Stimulated activated CD8-positive, alpha-beta memory T cell treated with anti-CD3 and anti-CD28 coated beads, Interleukin-4, amount 100 ng/mL, for 4 hours (primary cell): ENCODE data around the gene ANKZF1.
"Not testable (repeated sequence)": the region's sequence is repeated elsewhere in the genome, so short reads cannot be mapped to it uniquely, and the experiment has no call there.

ENCODE experiments used
- DNase-seq, 2 donors: peaks; one replicate each; pipeline ENCODE4 v3.0.0-alpha.2; 2020; ENCODE audit warnings: low read depth in 2 of 2, low spot score in 1 of 2

The ANKZF1 gene

DNA sequence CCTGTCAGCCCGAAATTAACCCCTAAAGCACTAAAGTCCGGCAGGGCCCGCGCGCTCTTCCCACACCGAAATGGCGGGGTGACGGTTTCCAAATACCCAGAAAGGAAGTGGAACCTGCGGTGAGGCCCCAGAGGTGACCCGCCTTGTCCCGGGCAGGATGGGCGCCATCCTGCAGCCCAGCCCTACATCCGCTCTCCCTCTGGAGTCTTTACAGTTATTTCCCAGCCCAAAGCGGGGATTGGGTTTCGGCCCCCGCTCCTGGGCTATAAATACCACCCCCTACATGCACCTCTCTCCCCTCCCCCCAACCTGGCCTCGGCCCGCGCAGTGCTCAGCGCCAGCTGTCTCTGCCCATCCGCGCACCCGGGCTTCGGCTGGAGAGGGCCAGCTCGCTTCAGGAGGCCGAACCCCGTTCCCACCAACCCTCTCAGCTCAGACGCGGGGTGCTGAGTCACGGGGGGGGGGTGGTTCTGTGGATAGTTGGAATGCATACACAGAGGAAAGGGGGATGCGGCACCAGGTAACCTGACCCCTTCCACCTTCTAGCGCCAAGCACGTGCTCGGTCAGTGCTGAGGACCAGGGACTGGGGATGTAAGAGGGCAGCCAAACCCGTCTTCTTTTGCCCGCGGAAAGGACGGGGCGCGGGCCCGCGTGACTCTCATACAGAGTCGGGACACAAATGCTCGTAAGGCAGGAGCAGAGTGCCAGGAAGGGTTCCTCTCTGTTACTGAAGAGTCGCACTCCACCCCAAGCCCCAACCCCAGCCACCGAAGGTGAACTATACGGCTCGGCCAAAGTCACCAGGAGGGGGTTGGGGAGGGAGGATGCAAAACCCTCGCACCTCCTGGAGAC is 23.5 kb downstream of the ANKZF1 start, which contains the start of gene TUBA4B:
Gene TUBA4B, plus strand, starts transcription at position 344 of the 853 bp plus-strand sequence. Its CDS starts 165 bp downstream, at position 509.
- DNase-seq = no peak

DNA sequence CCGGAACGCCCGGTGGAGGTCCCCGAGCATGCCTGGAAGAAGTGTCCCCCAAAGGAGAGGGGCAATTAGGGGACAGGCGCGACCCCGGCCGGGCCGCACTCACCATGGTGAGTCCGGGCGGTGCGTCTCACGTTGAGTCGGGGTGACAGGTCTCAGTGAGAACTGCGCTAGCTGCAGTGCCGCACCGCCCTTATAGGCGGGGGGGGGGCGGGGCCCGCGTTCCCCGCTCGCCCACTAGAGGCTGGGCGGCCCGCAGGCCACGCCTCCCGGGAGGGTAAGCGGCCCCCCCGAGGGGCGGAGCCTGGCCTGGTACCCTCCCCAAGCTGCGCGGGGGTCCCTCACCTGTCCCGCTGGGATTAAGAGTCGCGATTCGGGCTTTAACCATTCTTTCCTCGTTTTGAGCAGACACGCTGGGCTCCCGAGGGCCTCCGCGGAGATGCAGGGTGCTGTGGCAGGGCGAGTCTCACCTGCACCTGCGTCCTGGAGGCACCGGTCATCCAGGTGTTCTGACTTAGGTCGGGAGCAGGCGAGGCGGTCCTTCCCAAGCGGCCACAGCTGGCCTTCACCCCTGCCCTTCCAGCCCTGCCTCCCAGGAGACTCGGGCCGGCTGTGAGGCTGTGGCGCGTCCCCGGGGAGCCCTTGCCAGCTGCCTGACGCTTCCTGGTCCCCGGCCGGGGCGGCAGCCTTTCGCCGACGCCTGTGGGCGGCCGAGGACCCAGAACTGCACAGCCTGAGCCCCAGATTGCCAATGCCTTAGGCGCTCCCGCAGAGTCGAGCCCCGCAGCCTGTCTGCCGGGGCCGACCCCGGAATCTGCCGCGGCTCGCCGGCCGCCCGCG is 24.4 kb downstream of the ANKZF1 start, which contains the start of gene TUBA4A:
Gene TUBA4A, minus strand, starts transcription at position 166 of the 837 bp plus-strand sequence. Its CDS starts 60 bp downstream, at position 106.
- DNase-seq = peak; percentile 76 to 83

DNA sequence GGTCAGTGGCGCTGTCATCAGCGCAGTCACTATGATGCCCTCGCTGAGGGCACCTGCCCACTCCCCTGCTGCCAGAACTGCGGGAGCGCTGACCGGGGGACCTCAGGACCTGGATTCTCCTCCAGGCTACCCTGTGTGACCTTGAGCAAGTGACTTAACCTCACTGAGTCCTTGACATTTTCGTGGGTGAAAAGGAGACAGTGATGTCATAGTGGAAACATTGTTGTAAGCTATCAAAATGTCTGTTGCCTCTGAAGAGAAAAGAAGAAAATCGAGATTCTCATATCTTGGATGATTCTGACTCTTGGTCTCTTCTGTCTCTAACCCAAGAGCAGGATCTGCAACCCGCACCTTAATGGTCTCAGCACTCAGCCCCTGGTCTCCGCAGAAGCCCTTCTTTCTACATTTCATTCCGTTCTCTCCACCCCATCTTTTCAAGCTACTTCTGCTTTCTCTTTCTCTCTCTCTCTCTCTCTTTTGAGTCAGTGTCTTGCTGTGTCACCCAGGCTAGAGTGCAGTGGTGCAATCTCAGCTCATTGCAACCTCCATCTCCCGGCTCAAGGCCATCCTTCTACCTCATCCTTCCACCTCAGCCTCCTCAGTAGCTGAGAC is 25.1 kb downstream of the ANKZF1 start:
- no peak for DNase-seq

DNA sequence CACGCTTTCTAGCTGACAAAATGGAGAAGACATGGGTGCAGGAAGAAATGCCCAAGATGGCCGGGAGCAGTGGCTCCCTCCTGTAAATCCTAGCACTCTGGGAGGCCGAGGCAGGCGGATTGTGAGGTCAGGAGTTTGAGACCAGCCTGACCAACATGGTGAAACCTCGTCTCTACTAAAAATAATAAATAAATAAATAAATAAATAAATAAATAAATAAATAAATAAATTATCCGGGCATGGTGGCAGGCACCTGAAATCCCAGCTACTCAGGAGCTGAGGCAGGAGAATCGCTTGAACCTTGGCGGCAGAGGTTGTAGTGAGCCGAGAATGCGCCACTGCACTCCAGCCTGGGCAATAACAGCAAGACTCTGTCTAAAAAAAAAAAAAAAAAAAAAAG is 29.3 kb downstream of the ANKZF1 start:
- DNase-seq = not testable (repeated sequence)

DNA sequence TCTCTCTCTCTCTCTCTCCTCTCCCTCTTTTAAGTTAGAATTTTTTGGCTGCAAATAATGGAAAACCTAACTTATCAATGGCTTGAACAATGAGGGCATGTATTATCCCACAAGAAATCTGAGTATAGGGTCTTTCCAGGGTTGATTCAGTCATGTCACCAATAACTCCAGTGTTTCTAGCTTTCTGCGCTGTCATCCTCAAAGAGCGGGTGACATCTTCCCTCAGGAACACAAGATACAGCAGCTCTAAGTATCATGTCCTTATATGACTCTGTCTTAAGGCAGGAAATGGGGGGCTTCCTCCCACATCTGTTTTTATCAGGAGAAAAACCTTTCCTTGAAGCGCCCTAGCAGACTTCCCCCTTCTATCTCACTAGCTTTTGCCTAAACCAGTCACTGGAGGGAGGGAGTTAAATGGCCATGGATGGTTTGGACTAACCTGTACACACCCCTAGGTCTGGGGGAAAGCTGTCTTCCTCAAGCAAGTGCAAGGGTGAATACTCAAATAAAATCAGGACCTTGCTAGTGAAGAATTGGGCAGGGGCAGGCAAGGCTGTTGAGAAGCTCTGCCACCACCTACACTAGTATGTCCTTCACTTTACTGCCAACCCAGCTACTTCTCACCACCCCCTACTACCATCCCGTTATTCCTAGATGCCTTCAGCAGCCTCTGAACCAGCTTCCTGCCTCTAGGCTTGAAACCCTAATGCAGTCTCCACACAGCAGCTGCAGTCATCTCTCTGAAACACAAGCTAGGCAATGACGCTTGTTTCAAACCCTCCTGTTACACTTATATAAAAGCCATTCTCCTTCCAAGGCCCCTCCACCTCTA is 31.6 kb downstream of the ANKZF1 start:
- no peak for DNase-seq

DNA sequence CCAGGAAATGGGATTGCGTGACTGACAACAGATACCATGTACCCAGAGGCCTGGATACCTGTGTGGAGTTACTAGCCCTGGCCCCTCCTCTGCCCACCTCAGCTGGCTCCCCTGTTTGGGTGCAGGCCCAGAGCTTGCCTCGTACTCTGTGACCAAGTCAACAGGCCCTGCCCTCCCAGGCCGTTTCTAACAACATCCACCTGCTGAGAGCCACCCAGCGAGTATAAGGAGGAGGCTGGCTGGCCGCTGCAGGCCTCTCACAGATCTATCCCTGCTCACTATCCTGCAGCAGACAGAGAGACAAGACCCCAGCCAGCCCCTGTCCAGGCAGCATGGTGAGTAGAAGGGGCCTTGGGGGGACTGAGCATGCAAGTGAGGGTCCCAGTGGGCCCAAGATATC is 36.6 kb downstream of the ANKZF1 start:
- DNase-seq = no peak

DNA sequence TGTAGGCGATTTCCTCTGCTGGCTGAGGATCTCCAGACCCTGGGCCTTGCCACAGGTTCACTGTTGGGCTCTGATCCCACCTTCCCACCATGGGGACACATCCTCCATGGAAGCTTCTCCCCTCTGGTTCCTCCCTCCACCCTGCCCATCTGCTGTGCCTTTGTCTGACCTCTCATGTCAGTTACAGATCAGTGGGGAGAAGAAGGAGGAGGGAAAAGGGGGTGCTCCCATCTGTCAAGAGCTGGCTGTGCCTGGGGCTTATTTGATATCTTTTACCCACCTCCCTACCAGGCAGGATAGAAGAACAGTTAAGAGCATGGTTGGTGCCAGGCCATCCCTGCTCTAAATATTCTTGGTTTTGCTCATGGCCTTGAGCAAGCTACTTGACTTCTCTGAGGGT is 37.3 kb downstream of the ANKZF1 start:
- no peak for DNase-seq

DNA sequence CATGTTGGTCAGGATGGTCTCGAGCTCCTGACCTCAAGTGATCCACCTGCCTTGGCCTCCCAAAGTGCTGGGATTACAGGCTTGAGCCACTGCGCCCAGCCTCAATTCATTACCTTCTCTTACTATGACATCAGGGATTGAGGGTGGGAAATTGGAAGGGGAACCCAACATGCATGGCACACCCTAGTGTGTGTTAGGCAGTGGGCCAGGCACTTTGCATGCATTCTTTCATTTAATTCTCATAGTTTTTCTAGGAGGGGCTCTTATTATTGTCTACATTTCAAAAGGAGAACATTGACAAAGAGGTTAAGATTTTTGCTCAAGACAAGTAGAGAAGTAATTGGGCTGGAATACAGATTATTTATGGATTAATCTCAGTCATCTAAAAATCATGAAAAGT is 38.7 kb downstream of the ANKZF1 start:
- no peak for DNase-seq

DNA sequence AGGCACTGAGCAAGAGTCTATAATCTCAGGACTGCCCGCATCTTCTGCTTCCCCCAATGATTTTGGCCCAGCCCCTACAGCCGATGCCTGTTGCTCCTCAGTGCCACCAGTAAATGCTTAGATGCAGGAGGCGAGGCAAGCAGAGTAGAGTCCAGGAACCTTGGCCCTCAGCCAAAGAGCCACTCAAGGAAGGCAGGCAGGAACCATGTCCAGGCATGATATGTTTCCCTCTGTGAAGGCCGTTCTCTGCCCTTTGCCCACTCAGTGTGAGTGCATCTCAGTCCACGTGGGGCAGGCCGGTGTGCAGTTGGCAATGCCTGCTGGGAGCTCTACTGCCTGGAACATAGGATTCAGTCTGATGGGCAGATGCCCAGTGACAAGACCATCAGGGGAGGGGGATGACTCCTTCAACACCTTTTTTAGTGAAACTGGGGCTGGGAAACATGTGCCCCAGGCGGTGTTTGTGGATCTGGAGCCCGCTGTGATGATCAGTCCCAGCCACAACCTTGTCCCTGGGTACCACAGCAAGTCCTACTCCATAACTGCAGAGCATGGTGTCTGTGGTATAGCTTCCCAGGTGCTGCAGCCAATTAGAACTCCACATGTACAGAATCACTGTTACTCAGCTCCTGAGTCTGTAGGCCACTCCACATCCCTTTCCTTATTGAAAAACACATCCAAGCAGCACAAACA is 39.9 kb downstream of the ANKZF1 start:
- DNase-seq = no peak

DNA sequence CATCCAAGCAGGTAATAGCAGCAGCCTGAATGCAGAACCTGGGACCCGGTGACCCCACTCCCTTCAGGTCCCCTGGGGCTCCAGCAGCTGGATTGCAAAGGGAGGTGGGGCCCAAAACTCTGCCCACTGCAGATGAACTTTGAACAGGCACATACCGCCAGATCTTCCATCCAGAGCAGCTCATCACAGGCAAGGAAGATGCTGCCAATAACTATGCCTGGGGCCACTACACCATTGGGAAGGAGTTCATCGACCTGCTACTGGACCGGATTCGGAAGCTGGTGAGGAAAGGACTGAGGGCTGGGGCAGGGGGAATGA is 40.4 kb downstream of the ANKZF1 start:
- no peak for DNase-seq

DNA sequence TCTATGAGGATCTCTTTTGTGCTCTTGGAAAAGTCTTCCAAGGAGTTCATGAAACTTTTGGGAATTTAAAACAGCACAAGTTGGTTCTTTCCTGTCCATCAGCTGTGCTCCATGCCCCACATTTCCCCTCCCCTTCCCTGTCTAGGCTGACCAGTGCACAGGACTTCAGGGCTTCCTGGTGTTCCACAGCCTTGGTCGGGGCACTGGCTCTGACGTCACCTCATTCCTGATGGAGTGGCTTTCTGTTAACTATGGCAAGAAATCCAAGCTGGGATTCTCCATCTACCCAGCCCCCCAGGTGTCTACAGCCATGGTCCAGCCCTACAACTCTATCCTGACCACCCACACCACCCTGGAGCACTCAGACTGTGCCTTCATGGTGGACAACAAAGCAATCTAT is 41.4 kb downstream of the ANKZF1 start:
- no peak for DNase-seq

DNA sequence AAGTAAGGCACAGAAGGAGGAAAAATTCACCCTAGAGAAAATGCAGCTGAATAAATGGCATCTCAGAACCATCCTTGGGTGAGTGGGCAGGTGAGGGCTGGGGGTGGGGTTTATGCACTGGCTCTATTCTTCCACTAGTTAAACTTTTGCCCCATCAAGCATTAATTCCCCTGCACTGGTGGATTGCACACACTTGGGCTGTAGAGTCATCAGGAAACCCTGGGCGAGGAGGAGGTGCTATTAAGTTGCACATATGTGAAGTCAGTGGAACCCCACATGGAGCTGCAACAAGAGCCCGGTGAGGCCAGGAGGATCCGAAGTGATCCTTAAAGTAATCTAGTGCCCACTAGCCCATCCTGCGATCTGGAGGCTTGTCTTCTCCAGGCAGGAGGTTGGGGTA is 42.8 kb downstream of the ANKZF1 start:
- no peak for DNase-seq

DNA sequence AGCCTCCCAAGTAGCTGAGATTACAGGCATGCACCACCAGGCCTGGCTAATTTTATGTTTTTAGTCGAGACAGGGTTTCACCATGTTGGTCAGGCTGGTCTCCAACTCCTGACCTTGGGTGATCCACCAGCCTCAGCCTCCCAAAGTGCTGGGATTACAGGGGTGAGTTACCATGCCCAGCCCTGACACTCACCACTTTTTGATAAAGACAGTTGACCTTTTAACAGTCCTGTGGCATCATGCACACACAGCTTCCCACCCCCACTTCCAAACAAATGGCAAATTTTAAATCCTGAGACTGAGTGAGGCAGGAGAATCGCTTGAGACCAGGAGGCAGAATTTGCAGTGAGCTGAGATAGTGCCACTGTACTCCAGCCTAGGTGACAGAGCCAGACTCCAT is 43.4 kb downstream of the ANKZF1 start:
- DNase-seq = no peak

DNA sequence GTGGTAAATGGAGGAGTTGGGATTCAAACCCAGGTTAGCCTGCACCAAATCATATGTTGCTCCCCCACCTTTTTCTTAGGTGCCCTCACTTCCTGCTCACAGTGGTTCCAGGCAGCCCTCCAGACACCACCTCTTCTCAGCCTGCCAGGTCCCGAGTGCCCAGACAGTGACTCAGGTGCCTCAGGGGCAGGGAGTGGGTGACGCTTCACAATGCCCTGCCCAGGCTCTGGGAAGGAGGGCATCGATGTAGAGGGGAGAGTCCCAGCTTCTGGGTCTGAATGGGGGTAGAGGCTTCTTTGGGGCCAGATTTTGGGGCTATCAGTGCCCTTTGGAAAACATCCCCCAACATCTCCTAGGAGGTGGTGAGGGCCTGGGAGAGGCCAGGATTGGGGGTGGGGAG is 44.3 kb downstream of the ANKZF1 start:
- DNase-seq = no peak

DNA sequence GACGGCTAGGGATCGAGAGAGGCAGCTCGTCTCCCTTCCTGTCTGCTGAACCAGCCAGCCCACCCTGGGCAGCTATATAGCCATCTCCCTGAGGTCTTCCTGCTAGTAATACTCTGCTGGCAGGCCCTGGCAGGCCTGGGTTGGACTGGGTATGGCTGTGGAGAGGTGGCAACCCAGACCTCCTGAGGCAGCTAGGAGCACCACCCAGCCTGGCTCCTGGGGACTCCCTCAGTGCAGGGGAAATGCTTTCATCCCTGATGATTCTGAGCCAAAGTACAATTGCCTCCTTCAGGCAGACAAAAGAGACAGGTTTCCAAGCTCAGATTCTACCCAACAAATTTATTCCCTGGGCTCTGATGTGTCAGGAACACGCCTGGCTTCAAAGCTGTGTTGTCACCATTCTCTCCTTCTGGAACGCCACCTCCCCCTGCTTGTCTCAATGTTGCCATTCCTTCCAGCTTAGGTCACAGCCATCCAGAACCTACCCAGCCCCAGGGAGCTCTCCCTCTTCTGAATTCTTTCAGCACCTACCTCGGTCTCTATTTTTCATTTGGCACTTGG is 44.8 kb downstream of the ANKZF1 start:
- DNase-seq = no peak

DNA sequence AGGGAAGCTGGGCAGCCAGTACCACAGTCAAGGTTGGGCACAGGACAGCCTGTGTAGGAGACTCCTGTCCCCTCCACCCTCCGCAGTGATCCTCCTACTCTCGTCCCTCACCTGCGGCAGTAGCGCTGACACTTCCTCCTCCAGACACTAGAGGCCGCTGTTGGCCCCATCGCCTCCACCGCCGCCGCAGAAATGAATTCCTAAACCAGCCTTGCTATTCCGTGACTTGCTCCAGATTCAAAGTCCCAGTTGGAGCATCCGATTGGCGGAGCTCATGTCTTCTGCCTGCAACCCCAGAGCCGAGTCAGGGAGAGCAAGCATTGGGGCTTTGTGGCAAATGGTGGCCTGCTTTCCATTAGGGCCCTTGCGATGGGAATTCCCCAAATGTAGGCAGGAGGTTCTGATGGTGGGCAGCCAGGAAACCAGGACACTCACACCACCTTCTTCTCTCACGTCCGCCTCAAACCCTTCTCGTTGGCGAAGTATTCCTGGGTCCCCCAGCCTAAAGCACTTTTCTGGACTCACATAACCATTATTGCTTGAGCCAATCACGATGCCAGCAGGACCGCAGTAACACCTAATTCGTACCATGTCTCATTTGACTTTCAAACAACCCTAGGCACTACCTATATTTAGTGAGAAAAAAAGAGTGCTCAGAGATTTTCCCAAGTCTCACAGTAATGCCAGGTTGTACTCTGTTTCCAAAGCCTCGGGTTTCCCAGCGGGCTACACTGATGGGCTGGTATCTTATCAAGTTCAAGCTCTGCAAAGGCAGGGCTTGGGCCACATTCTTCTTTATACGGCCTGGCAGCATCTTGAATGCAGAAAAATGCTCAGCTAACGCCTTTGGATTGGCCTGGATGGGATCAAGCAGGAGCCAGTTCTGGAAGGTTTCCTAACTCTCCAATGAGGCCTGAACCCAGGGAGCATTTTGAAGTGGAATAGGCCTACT is 48.4 kb downstream of the ANKZF1 start:
- peak; percentile 52 to 58 for DNase-seq

DNA sequence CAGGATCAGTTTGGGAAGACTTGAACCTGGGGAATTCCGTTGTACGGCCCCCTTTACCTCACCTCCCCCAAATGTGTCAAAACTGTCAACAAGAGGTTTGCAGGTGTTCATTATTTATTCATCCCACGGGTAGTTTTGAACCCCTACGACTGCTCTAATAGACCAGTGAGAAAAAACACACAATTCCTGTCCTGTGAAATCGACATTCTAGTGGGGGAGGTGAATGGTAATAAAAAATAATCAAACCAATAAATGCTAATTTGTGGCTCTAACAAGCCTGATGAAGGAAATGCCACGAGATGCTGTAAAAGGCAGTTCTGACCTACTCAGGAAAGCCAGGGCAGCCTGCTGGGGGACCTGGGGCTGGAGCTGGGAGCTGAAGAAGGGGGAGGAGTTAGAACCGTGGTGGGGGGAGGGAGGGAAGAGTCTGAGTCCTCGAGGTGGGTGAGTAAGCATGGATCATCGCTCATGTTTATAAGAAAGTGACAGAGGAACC is 49.1 kb downstream of the ANKZF1 start:
- DNase-seq = no peak

DNA sequence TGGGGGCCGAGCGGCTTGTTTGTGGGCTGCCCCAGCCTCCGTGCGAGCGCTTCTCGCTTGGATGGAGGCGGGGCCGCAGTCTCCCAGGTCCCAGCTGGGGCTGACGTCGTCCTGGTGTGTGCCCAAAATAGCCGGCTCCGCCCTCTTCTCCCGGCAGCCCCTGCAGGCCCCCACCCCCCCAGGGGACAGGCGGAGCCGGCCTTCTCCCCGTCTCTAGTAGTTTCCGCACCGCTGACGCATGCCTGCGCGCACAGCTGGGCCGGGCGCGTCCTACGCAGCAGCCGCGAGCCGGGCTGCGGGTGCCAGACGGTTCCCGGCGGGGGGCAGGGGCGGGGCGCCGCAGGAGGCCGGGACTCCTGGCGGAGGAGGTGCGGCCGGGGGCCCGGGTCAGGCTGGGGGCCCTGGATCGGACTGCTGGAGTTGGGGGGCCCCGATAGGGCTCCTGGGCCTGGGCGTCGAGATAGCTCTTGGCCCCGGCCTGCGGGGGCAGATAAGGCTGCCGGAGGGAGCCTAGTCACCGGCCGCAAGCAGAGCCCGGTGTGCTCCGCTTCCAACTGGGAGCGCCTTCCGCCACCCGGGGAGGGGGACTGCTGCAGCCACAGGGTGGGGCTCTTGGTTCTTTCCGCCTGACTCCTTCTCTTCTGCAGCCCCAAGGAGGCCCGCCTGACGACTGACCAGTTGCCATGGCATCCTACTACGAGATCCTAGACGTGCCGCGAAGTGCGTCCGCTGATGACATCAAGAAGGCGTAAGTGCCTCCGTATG is 49.7 kb downstream of the ANKZF1 start, which contains the start of gene DNAJB2:
Gene DNAJB2, plus strand, starts transcription at position 216 of the 765 bp plus-strand sequence. Its CDS starts 468 bp downstream, at position 684.
- DNase-seq = peak; percentile 97 to 99
